Osteoblast (primary cell): ENCODE results near the gene SIRPA. TPM values are rescaled to one million over a fixed set of nuclear protein-coding genes. Genes with fewer than 3 reads are reported as not detected.

Experiments
- DNase-seq: peaks from one replicate; pipeline ENCODE4 v3.0.0; 2011; ENCODE audit warnings: low spot score, mixed read lengths; ENCODE audit not compliant: insufficient read length; ENCODE audit errors: missing footprints
- H2AFZ ChIP-seq: 2 replicates; pipeline ENCODE4 v1.6.0; 2011; ENCODE audit warnings: mild to moderate bottlenecking, low read length
- H3K27ac ChIP-seq: 2 replicates; pipeline ENCODE4 v1.5.1; 2011; ENCODE audit warnings: mild to moderate bottlenecking, low read depth, low read length, moderate library complexity
- H3K27me3 ChIP-seq: 2 replicates; pipeline ENCODE4 v1.6.0; 2012; ENCODE audit warnings: mild to moderate bottlenecking, control low read depth, inconsistent platforms, low read length, moderate library complexity; ENCODE audit not compliant: insufficient read depth
- H3K36me3 ChIP-seq: 2 replicates; pipeline ENCODE4 v1.5.1; 2011; ENCODE audit warnings: mild to moderate bottlenecking, low read length, control low read depth, moderate library complexity; ENCODE audit not compliant: insufficient read depth
- H3K4me1 ChIP-seq: 2 replicates; pipeline ENCODE4 v1.5.1; 2011; ENCODE audit warnings: mild to moderate bottlenecking, low read length, control low read depth, moderate library complexity; ENCODE audit not compliant: insufficient read depth
- H3K4me2 ChIP-seq: 2 replicates; pipeline ENCODE4 v1.6.0; 2011; ENCODE audit warnings: mild to moderate bottlenecking, low read length; ENCODE audit not compliant: insufficient read depth
- H3K4me3 ChIP-seq: fragments of 200-600 bp; sonication (generic); 3 replicates; pipeline ENCODE4 v1.5.1; 2012; ENCODE audit warnings: mild to moderate bottlenecking, low read length, inconsistent platforms; ENCODE audit not compliant: insufficient read depth
- H3K79me2 ChIP-seq: 2 replicates; pipeline ENCODE4 v1.6.0; 2012; ENCODE audit warnings: mild to moderate bottlenecking, low read length, control low read depth, inconsistent platforms; ENCODE audit not compliant: insufficient read depth
- H3K9me3 ChIP-seq: 2 replicates; pipeline ENCODE4 v1.5.1; 2011; ENCODE audit warnings: low read depth, low read length, control low read depth
- H4K20me1 ChIP-seq: 2 replicates; pipeline ENCODE4 v1.6.0; 2012; ENCODE audit warnings: mild to moderate bottlenecking, low read length, control low read depth; ENCODE audit not compliant: insufficient read depth
- total RNA-seq: library from RNA; depleted of rRNA; stranded (reverse); fragments of >200 nt; gene quantifications from 2 replicates; pipeline ENCODE4 v1.2.3, GENCODE V29; 2012
- TF ChIP-seq, protein P1 (sequence below): IDR thresholded peaks from 2 replicates; pipeline ENCODE4 v1.5.1; 2011; ENCODE audit warnings: mild to moderate bottlenecking, low read depth, low read length, moderate library complexity; ENCODE audit errors: extremely low read depth

Gene SIRPA
- total RNA-seq, 1 donor: 15.9 TPM

DNA sequence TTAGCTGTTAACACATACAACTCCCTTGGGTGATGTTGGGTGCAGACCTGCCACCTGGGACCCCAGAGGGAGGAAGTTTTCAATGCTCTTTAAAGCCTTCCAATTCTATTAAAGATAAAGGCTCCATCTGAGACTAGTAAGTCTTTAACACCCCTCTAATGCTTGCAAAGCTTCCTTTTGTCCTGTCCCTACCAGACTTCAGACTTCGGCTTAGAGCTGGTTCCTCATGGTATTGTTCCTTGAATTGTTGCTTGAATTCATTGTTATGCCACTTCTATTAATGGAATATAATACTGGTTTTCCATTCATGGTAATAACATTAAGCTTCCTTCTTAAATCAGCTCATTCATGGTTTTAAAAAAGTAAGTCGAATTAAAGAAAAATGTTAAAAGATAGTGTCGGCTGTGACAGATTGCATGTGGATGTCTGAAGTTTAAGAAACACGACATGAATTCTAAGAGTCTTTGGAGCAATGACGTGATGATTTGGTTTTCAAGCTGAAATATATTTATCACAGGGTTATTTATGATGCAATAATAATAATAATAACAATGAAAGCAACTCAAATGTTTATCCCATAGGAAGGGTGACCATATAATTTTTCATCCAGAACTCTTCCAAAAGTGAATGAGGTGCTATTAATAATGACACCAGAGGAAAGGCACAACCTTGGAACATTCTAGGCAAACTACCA is 76.8 kb downstream of the SIRPA start:
- Histone ChIP-seq H2AFZ (no peak overlapping the region), H4K20me1 (no peaks in the 10 kb centered on the region), H3K4me1 (no peaks in the 10 kb centered on the region), H3K36me3 (no peaks in the 10 kb centered on the region), H3K27ac (no peak overlapping the region), H3K4me2 (no peak overlapping the region), H3K9me3 (no peaks in the 10 kb centered on the region), H3K27me3 (peaks cover 51% of the 10 kb centered on the region), H3K4me3 (no peak overlapping the region), H3K79me2 (no peaks in the 10 kb centered on the region)
- TF ChIP-seq, protein P1, sequence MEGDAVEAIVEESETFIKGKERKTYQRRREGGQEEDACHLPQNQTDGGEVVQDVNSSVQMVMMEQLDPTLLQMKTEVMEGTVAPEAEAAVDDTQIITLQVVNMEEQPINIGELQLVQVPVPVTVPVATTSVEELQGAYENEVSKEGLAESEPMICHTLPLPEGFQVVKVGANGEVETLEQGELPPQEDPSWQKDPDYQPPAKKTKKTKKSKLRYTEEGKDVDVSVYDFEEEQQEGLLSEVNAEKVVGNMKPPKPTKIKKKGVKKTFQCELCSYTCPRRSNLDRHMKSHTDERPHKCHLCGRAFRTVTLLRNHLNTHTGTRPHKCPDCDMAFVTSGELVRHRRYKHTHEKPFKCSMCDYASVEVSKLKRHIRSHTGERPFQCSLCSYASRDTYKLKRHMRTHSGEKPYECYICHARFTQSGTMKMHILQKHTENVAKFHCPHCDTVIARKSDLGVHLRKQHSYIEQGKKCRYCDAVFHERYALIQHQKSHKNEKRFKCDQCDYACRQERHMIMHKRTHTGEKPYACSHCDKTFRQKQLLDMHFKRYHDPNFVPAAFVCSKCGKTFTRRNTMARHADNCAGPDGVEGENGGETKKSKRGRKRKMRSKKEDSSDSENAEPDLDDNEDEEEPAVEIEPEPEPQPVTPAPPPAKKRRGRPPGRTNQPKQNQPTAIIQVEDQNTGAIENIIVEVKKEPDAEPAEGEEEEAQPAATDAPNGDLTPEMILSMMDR: no peak
- no peak for DNase-seq

DNA sequence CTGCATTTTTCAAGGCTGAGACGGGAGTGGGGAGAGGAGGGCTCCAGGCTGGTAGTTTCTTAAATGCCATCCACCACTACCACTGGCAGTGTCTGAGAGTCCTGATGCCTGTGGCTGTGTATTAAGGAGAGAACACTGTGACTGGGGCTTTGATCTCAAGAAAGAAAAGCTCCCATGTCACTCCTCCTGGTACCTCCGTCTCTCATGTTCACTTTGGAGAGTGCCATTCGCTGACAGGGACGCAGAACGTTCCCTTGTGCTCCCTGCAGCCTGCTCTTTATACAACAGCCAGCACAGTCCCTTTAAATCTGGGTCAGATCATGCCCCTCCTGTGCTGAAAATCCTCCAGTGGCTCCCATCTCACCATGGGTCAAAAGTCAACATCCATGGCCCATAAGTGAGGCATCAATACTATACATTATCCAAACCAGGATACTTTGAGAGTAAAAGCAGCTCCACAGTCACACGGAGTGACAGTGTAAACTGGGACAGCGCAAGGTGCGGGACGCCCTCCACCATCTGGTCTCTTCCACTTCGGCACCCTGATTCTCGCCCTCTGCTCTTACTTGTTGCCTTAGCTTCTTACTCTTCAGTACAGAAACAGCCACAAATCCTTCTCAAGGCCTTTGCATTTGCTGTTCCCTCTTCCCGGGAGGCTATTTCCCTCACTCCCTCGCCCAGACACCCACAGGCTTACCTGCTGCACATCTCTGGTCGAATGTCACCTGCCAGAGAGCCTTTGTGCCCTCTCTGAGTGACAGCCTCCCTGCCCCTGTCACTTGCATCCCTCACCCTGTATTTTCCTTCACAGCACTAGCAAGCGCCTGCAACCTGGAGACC is 78.6 kb downstream of the SIRPA start:
- Histone ChIP-seq H3K4me2 (no peak overlapping the region), H2AFZ (no peak overlapping the region), H3K27ac (no peak overlapping the region), H3K36me3 (no peaks in the 10 kb centered on the region), H4K20me1 (no peaks in the 10 kb centered on the region), H3K4me1 (no peaks in the 10 kb centered on the region), H3K4me3 (no peak overlapping the region), H3K9me3 (no peaks in the 10 kb centered on the region), H3K79me2 (no peaks in the 10 kb centered on the region), H3K27me3 (peaks cover 42% of the 10 kb centered on the region)
- DNase-seq: no peak
- TF ChIP-seq, protein P1: no peak

DNA sequence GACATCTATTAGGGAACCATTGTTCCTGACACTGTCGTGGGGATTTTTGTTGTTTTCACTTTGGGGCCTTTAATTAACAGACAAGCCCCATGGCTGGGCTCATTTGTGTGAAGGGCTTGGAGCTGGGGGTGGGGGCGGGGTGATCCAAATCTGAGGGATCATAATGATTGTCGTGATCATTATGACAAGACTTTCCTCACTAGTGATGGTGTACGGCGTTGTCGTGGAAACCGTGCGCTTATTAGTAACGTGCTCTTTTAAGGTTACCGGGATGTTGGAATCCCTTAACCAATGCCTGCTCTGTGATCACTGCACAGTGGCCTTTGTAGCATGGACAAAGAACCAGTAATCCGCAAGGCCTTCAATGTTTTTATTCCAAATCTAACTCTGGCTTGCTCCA is 80.1 kb downstream of the SIRPA start:
- H3K27me3 ChIP-seq: peaks cover 31% of the 10 kb centered on the region
- no peaks in the 10 kb centered on the region for H3K9me3 ChIP-seq
- H2AFZ ChIP-seq: no peak overlapping the region
- H3K27ac ChIP-seq: no peak overlapping the region
- no peak for DNase-seq
- no peak overlapping the region for H3K4me2 ChIP-seq
- TF ChIP-seq, protein P1: no peak
- H4K20me1 ChIP-seq: no peaks in the 10 kb centered on the region
- no peaks in the 10 kb centered on the region for H3K4me1 ChIP-seq
- H3K4me3 ChIP-seq: no peak overlapping the region
- H3K36me3 ChIP-seq: no peaks in the 10 kb centered on the region
- H3K79me2 ChIP-seq: no peaks in the 10 kb centered on the region

DNA sequence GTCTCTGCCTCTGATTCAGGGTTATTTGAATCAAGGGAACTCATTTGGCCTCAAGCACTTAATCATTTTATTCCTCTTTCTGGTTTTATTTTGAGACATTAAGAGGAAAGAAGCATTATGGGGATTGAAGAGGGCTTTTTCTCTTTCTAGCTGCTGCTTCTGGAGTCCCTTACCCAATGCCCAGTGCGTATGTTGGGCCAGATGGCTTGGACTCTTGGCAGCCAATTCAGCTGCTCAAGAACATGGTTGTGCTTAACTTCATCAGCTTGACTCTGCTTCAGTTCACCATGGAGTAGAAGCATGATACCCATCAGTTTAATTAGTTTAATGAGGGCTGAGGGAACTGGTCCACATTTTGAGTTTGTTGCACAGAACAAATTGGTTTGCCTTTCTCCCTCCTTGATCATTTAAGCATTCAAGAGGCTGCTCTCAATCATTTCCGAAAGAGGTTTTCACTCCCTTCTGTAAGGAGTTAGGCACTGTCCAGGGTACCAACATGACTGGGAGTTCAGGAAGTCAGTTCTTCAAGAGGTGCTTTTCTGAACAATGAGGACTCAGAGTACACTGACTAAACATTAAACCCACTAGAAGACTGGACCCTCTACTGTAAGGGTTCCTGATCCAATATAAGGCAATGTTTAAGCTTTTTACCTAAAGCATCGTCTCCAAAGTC is 84.0 kb downstream of the SIRPA start:
- Histone ChIP-seq H3K36me3 (no peaks in the 10 kb centered on the region), H3K4me3 (no peak overlapping the region), H3K4me1 (no peaks in the 10 kb centered on the region), H4K20me1 (no peaks in the 10 kb centered on the region), H2AFZ (no peak overlapping the region), H3K27me3 (peaks cover 16% of the 10 kb centered on the region), H3K9me3 (no peaks in the 10 kb centered on the region), H3K27ac (no peak overlapping the region), H3K79me2 (no peaks in the 10 kb centered on the region), H3K4me2 (no peak overlapping the region)
- DNase-seq: no peak
- TF ChIP-seq, protein P1: no peak
